Right renal cortex interstitium (tissue), 3 donors: ENCODE data around the gene SH3BP5L. TPM values are rescaled to one million over a fixed set of nuclear protein-coding genes. Genes with fewer than 3 reads are reported as not detected.

Source experiments
- DNase-seq, 3 donors: peaks; one replicate each; pipeline ENCODE4 v3.0.0-alpha.2; 2013; ENCODE audit warnings: low read depth in 3 of 3, low spot score in 2 of 3
- polyA plus RNA-seq, 3 donors: library from polyadenylated mRNA; unstranded; fragments of 120-200 nt; gene quantifications; one replicate each; pipeline ENCODE4 v1.2.1, GENCODE V29; 2013; ENCODE audit not compliant: insufficient read length in 3 of 3

The SH3BP5L gene
- polyA plus RNA-seq, 3 donors, result 22.1 to 25.0 (median 22.8) TPM

DNA sequence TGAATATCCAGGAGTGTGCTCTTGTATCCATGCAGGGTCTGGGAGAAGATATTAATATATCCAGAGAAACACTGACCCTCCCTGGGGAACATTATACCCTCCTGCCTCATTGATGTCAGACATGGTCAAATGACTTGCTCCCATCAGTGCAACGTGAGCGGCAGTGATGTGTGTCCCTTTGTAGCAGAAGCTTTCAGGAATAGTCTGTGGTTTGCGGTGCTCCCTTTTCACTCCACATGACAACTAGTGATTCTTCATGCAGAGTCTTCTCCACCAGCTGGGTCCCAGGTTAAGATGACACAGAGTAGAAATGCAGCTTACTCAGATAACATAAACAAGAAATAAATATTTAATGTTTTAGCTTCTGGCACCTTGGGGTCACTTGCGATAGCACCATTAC, 38.3 kb downstream of the SH3BP5L start:
- no peak for DNase-seq

DNA sequence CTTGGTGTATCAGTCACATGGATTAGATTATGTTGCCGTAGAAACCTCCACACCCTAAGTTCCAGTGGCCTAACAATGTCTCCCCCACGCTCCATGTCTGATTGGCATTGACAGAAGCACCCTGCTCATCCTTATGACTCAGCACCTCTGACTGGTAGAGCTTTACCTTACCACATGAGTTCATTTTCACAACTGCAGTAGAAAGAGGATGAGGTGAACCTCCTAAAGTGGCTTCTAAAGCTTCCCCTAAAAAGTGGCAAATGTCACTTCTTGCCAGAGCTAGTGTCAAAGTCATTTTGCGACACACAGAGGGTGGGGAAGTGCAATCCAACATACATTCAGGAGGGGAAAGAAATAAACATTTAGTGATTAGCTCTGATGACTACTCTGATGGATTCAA, 39.6 kb downstream of the SH3BP5L start:
- DNase-seq, result no peak

- DNase-seq, result no peak
Observed at GRCh38 chr1:248783367-248783766, 42.3 kb downstream of the SH3BP5L start.

- no peak for DNase-seq
Observed at GRCh38 chr1:248782416-248783141, 43.1 kb downstream of the SH3BP5L start.

- DNase-seq, result no peak
Observed at GRCh38 chr1:248779350-248779749, 46.4 kb downstream of the SH3BP5L start.

- DNase-seq, result no peak
Observed at GRCh38 chr1:248778906-248779305, 46.8 kb downstream of the SH3BP5L start.

- no peak for DNase-seq
Observed at GRCh38 chr1:248776991-248777390, 48.7 kb downstream of the SH3BP5L start.

- DNase-seq, result no peak
Observed at GRCh38 chr1:248775441-248775840, 50.3 kb downstream of the SH3BP5L start.

Other genes with a start within 250 kb of the SH3BP5L start
- under 1 TPM in 2 of 3 donors, not detected in 1; 0.16 to 0.24 TPM for gene OR2T10, start 228.2 kb downstream of the SH3BP5L start, polyA plus RNA-seq
- not detected for gene OR2T11, start 190.8 kb downstream of the SH3BP5L start, polyA plus RNA-seq
- not detected for gene OR2T35, start 180.6 kb downstream of the SH3BP5L start, polyA plus RNA-seq
- gene OR2T27, start 170.4 kb downstream of the SH3BP5L start, polyA plus RNA-seq, result not detected
- not detected for gene OR14I1, start 123.1 kb downstream of the SH3BP5L start, polyA plus RNA-seq
- gene LYPD8, start 70.2 kb downstream of the SH3BP5L start, polyA plus RNA-seq, result not detected
- 10 to 100 TPM; 20.8 to 22.9 (median 21.4) TPM for gene ZNF672, start 12.3 kb upstream of the SH3BP5L start, polyA plus RNA-seq
- 10 to 100 TPM; 31.5 to 35.2 (median 32.3) TPM for gene ZNF692, start 33.2 kb upstream of the SH3BP5L start, polyA plus RNA-seq
- 10 to 100 TPM; 11.4 to 13.0 (median 12.4) TPM for gene PGBD2, start 80.3 kb upstream of the SH3BP5L start, polyA plus RNA-seq